IMR-90 (cell line): ENCODE results near the gene GPR183.

Source experiments
- CEBPB ChIP-seq: IDR thresholded peaks from 2 replicates; pipeline ENCODE4 v1.6.1; 2012; ENCODE audit warnings: low read depth, low read length, improper control_type of control experiment
- FOS ChIP-seq: fragments of 150-350 bp; IDR thresholded peaks from 2 replicates; pipeline ENCODE4 v1.6.1; 2016; ENCODE audit warnings: low read depth, low read length
- POLR2A ChIP-seq: IDR thresholded peaks from 2 replicates; pipeline ENCODE4 v1.6.1; 2012; ENCODE audit warnings: mild to moderate bottlenecking, low read depth, low read length
- TF ChIP-seq, protein P1 (sequence below): fragments of 150-350 bp; IDR thresholded peaks from 2 replicates; pipeline ENCODE4 v1.6.1; 2017; ENCODE audit warnings: mild to moderate bottlenecking, antibody characterized with exemption, low read length, low read depth
- TF ChIP-seq, protein P2 (sequence below): conservative IDR thresholded peaks from 2 replicates; pipeline ENCODE4 v1.5.1; 2012; ENCODE audit warnings: mild to moderate bottlenecking, low read depth, low read length, improper control_type of control experiment

DNA sequence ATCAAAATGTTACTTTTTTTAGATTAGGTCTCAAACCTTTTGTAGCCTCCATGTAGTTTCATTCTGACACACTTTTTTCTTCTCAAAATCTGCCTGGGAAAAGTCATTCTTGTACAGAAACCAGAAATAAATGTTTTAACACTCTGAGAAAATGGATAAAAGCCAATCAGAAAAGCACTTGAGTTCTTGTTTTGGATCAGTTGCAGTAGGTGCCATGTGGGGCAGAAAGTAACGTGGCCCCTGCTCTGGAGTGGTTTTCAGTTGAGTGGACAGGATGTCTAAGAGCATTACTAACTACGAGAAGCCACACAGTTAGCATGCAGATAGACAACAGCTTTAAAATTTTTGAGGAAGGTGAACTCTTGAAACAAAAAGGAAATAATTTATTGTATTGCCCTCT is 19.1 kb downstream of the GPR183 start:
- TF ChIP-seq FOS (no peak), CEBPB (no peak), POLR2A (no peak)
- TF ChIP-seq, protein P1, sequence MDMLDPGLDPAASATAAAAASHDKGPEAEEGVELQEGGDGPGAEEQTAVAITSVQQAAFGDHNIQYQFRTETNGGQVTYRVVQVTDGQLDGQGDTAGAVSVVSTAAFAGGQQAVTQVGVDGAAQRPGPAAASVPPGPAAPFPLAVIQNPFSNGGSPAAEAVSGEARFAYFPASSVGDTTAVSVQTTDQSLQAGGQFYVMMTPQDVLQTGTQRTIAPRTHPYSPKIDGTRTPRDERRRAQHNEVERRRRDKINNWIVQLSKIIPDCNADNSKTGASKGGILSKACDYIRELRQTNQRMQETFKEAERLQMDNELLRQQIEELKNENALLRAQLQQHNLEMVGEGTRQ: no peak
- TF ChIP-seq, protein P2, sequence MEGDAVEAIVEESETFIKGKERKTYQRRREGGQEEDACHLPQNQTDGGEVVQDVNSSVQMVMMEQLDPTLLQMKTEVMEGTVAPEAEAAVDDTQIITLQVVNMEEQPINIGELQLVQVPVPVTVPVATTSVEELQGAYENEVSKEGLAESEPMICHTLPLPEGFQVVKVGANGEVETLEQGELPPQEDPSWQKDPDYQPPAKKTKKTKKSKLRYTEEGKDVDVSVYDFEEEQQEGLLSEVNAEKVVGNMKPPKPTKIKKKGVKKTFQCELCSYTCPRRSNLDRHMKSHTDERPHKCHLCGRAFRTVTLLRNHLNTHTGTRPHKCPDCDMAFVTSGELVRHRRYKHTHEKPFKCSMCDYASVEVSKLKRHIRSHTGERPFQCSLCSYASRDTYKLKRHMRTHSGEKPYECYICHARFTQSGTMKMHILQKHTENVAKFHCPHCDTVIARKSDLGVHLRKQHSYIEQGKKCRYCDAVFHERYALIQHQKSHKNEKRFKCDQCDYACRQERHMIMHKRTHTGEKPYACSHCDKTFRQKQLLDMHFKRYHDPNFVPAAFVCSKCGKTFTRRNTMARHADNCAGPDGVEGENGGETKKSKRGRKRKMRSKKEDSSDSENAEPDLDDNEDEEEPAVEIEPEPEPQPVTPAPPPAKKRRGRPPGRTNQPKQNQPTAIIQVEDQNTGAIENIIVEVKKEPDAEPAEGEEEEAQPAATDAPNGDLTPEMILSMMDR: no peak
